Measurements from ENCODE around the gene DPP9. TPM values are rescaled to one million over a fixed set of nuclear protein-coding genes. Genes with fewer than 3 reads are reported as not detected.

Gene DPP9
- total and polyA plus RNA-seq, 2 of the 4 experiments (the other 2 are of a cell fraction): 12.4 to 33.0 TPM

- Histone ChIP-seq H2AFZ (replicated peaks; ENCODE audit: low read length, poor library complexity) (no peak overlapping the region), H4K91ac (ENCODE audit: insufficient read depth, low read depth, low read length) (peak overlapping the region; percentile 91), H4K20me1 (ENCODE audit: insufficient read depth, low read length) (no peaks in the 10 kb centered on the region), H3K4ac (ENCODE audit: low read depth, low read length) (peak overlapping the region; percentile 97), H3K4me2 (ENCODE audit: low read depth, low read length) (no peak overlapping the region), H3K23ac (ENCODE audit: low read depth, low read length) (peak overlapping the region; percentile 44; the same call in 1 of the 2 replicates), H2BK15ac (ENCODE audit: low read depth, low read length) (peak overlapping the region; percentile 96; the same call in 2 of the 3 replicates), H3K9me3 (ENCODE audit: control insufficient read depth, insufficient read depth, low read length) (no peaks in the 10 kb centered on the region), H3K36me3 (ENCODE audit: control insufficient read depth, insufficient read depth, low read length) (peaks cover 68% of the 10 kb centered on the region), H2BK20ac (ENCODE audit: low read depth, low read length) (peak overlapping the region; percentile 90), H3K18ac (ENCODE audit: low read depth, low read length) (peak overlapping the region; percentile 49; the same call in 1 of the 2 replicates), H2BK5ac (ENCODE audit: low read depth, low read length, poor library complexity, severe bottlenecking) (peak overlapping the region; percentile 98), H3K27me3 (ENCODE audit: control insufficient read depth, insufficient read depth, low read length) (no peaks in the 10 kb centered on the region), H3K79me1 (ENCODE audit: low read depth in 1 of 2, low read length in 2 of 2) (peaks cover 34 to 86% of the 10 kb centered on the region in 2 experiments), H3K9me1 (ENCODE audit: insufficient read depth, low read length) (peaks cover 15% of the 10 kb centered on the region), H2BK120ac (ENCODE audit: low read depth, low read length) (peak overlapping the region; percentile 97), H3K9ac (ENCODE audit: low read depth, low read length) (no peak overlapping the region), H2AK5ac (ENCODE audit: low read depth, low read length) (peak overlapping the region; percentile 95), H3K27ac (ENCODE audit: insufficient read depth, low read length) (peak overlapping the region; percentile 56; the same call in 1 of the 2 replicates), H2AK9ac (replicated peaks; ENCODE audit: low read depth, low read length, poor library complexity) (peak overlapping the region; percentile 96), H3K56ac (ENCODE audit: extremely low read depth, insufficient read depth, low read length) (no peak overlapping the region), H3K4me3 (ENCODE audit: insufficient read depth, low read depth, low read length) (no peak overlapping the region), H3K4me1 (ENCODE audit: control insufficient read depth, insufficient read depth, low read length) (peaks cover 18% of the 10 kb centered on the region), H4K5ac (ENCODE audit: low read depth, low read length) (peak overlapping the region; percentile 63; the same call in 1 of the 2 replicates), H3K14ac (replicated peaks; ENCODE audit: low read depth, low read length) (peak overlapping the region; percentile 84), H4K8ac (ENCODE audit: low read depth in 2 of 2, low read length in 2 of 2) (peak overlapping the region; percentile 87 to 88)
- POLR2A ChIA-PET (ENCODE audit: unreplicated experiment): interaction anchor here (0.6 kb wide), 1 partner anchor 826 kb away, joined by 5 read pairs; no protein-coding TSS in a partner anchor
- WGBS, 2 experiments (ENCODE audit: extremely low coverage in 2 of 2, insufficient read length in 1 of 2): no CpG with 5 or more reads among the region's 14 CpGs
- TF ChIP-seq CTCF (conservative IDR thresholded peaks at IDR 0.05; ENCODE audit: low read depth, low read length): no peak
- no peak for TF ChIP-seq MAFK (IDR thresholded peaks at IDR 0.05; ENCODE audit: low read depth, low read length)
- no peak for TF ChIP-seq CEBPB (IDR thresholded peaks at IDR 0.05; ENCODE audit: low read depth, low read length)
- TF ChIP-seq RCOR1 (IDR thresholded peaks at IDR 0.05; ENCODE audit: insufficient replicate concordance, low read length): no peak
- no peak for TF ChIP-seq FOS (IDR thresholded peaks at IDR 0.05; ENCODE audit: low read depth, low read length)
- TF ChIP-seq USF2 (IDR thresholded peaks at IDR 0.05; ENCODE audit: low read depth, low read length): no peak
- no peak for TF ChIP-seq RFX5 (IDR thresholded peaks at IDR 0.05; ENCODE audit: low read depth, low read length)
- no peak for TF ChIP-seq RAD21 (IDR thresholded peaks at IDR 0.05; ENCODE audit: low read length)
- no peak for TF ChIP-seq ELK1 (IDR thresholded peaks at IDR 0.05; ENCODE audit: borderline replicate concordance, low read depth, low read length)
- TF ChIP-seq BHLHE40 (IDR thresholded peaks at IDR 0.05; ENCODE audit: low read depth, low read length): no peak
- TF ChIP-seq NFE2L2 (IDR thresholded peaks at IDR 0.05; ENCODE audit: low read depth, low read length): no peak
- TF ChIP-seq CHD1 (IDR thresholded peaks at IDR 0.05; ENCODE audit: low read depth, low read length): no peak
- TF ChIP-seq MXI1 (IDR thresholded peaks at IDR 0.05; ENCODE audit: borderline replicate concordance, low read depth, low read length): no peak
- no peak for TF ChIP-seq MAZ (IDR thresholded peaks at IDR 0.05; ENCODE audit: borderline replicate concordance, low read depth, low read length)
- no peak for TF ChIP-seq POLR2A (IDR thresholded peaks at IDR 0.05; ENCODE audit: low read depth, low read length)
- CTCF ChIA-PET: no interaction called here
- ATAC-seq (ENCODE audit: low read depth): no peak
- intact Hi-C loops (cut with micrococcal nuclease) (no loop called here), dilution Hi-C loops (cut with HindIII; ENCODE audit: low sequenced_read_pairs, unreplicated experiment) (no loop called here), in situ Hi-C loops (cut with MboI; ENCODE audit: low sequenced_read_pairs) (no loop called here)
- no peak for DNase-seq
- no TSS peak for BruUV-seq (replicated peaks)
These were observed 10.9 kb downstream of the DPP9 start for GRCh38 chr19:4712771-4713170.

Measured in IMR-90 (cell line).